ENCODE measurements around the gene DCHS2. TPM values are rescaled to one million over a fixed set of nuclear protein-coding genes. Genes with fewer than 3 reads are reported as not detected.

Gene DCHS2
- total RNA-seq, 4 donors from 2014 or later = 0.27 to 0.84 (median 0.38) TPM

DNA sequence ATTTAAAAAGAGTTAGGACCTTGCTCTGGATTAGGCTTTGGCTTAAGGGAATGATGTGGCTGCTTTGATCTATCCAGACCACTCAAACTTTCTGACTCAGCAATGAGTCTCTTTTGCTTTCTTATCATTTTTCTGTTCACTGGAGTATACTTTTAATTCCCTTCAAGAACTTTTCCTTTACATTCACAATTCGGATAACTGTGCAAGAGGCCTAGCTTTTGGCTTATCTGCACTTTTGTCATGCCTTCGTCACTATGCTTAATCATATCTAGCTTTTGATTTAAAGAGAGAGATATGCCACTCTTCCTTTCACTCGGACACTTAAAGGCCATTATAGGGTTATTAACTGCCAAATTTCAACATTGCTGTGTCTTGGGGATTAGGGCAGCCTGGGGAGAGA is 147.9 kb downstream of the DCHS2 start:
- intact Hi-C loops (cut with DNase I; ENCODE audit: low total_unique reads) = no loop called here
- TF ChIP-seq, protein P1, sequence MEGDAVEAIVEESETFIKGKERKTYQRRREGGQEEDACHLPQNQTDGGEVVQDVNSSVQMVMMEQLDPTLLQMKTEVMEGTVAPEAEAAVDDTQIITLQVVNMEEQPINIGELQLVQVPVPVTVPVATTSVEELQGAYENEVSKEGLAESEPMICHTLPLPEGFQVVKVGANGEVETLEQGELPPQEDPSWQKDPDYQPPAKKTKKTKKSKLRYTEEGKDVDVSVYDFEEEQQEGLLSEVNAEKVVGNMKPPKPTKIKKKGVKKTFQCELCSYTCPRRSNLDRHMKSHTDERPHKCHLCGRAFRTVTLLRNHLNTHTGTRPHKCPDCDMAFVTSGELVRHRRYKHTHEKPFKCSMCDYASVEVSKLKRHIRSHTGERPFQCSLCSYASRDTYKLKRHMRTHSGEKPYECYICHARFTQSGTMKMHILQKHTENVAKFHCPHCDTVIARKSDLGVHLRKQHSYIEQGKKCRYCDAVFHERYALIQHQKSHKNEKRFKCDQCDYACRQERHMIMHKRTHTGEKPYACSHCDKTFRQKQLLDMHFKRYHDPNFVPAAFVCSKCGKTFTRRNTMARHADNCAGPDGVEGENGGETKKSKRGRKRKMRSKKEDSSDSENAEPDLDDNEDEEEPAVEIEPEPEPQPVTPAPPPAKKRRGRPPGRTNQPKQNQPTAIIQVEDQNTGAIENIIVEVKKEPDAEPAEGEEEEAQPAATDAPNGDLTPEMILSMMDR (IDR thresholded peaks at IDR 0.05) = no peak
- TF ChIP-seq POLR2A (IDR thresholded peaks at IDR 0.05) = no peak
- no peak for DNase-seq (ENCODE audit: low spot score in 2 of 2)
- H3K4me3 ChIP-seq (ENCODE audit: low read depth, poor library complexity, severe bottlenecking) = no peak overlapping the region
- 73 to 82% methylated on average over 3 of the region's 3 CpGs for WGBS, 2 donors

DNA sequence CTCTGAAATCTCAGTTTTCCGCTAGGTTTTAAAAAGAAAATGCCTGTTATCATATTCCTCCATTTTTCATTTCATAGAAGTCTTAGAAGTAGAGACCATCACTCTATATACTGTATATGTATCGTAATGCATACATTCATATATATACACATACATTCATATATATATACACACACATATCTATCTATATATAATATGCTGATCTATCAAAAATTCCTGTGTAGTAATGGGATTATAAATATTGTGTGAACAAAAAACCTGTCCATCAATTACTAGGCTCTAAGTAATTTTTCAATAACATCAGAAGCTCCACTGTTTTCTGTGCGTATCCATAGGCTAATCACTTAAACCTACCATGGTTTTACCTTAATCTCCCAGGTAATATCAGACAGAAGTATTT is 150.2 kb downstream of the DCHS2 start:
- H3K4me3 ChIP-seq (ENCODE audit: low read depth, poor library complexity, severe bottlenecking) = no peak overlapping the region
- DNase-seq (ENCODE audit: low spot score in 2 of 2) = no peak
- TF ChIP-seq, protein P1 (IDR thresholded peaks at IDR 0.05) = no peak
- no peak for TF ChIP-seq POLR2A (IDR thresholded peaks at IDR 0.05)
- WGBS, 2 donors = 96 to 98% methylated on average over 3 of the region's 3 CpGs
- intact Hi-C loops (cut with DNase I; ENCODE audit: low total_unique reads) = no loop called here

DNA sequence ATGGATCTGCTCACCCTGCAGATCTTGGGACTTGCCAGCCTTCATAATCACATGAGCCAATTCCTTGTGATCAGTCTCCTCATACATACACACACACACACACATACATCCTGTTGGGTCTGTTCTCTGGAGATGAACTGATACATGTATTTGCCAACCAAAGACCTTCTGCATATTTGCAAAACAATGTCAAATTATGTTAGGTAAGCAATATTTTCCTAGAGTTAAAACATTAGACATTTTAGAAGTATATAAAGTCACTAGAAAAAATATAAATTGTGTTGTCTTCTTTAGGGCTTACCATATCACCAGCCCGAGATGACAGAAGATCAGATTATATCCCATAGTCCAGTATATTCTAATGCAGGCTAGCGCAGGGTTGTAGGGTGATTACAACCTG is 156.0 kb downstream of the DCHS2 start:
- no peak overlapping the region for H3K4me3 ChIP-seq (ENCODE audit: low read depth, poor library complexity, severe bottlenecking)
- intact Hi-C loops (cut with DNase I; ENCODE audit: low total_unique reads) = no loop called here
- no peak for TF ChIP-seq POLR2A (IDR thresholded peaks at IDR 0.05)
- TF ChIP-seq, protein P1 (IDR thresholded peaks at IDR 0.05) = no peak
- WGBS, 2 donors = 94 to 98% methylated on average over 2 of the region's 2 CpGs
- no peak for DNase-seq (ENCODE audit: low spot score in 2 of 2)

DNA sequence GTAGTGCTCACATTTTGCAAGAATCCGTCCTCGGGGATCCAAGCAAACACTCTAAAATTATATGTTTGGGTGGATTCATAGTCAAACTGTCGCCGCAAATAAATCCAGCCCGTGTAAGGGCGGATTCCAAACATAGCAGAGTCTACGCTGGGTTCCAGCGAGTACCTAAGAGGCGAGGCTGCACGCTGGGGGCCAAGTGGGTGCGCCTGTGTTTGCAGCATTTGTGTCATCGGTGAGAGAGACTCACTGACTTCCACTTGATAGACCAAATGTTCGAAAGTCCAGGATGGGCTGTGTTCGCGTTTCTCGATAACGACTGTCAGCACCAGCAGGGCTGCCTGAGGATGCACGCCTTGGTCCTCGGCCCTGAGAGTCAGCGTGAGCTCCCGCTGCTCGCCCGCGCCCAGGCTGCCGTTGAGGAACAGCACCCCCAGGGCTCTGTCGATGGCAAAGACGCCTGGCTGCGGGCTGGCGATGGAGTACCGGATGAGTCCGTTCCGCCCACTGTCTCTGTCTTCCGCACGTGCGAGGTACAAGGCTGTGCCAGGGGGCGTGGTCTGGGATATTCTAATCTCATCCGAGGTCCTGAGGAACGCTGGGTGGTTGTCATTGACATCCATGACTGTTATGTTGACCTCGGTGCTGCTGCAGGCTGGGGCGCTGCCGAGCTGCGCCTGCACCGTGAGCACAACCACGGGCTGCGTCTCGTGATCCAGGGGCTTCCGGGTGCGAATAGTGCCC is 158.7 kb downstream of the DCHS2 start:
- no peak overlapping the region for H3K4me3 ChIP-seq (ENCODE audit: low read depth, poor library complexity, severe bottlenecking)
- 18 to 36% methylated on average over 44 of the region's 48 CpGs for WGBS, 2 donors
- DNase-seq (ENCODE audit: low spot score in 2 of 2) = peak in 1 of 2 donors; percentile 17
- intact Hi-C loops (cut with DNase I; ENCODE audit: low total_unique reads) = no loop called here
- TF ChIP-seq POLR2A (IDR thresholded peaks at IDR 0.05) = no peak
- TF ChIP-seq, protein P1 (IDR thresholded peaks at IDR 0.05) = no peak

DNA sequence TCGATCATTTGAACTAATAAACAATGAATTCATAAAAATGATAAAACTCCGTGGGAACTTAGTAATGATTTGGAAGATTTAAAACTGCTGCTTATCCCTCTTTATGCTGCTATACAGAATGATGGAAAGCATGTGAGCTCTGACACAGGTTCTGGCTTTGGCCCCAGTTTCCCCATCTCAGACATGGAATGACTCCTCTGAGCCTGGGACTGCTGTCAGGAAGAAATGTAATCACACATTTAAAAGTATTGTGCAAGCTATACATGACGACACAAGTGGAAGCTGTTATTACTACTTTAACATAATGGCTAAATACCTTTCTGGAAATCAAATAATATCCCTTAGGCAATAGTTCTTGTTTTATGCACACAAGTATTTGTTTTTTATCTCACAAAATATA is 161.7 kb downstream of the DCHS2 start:
- WGBS, 2 donors = 43 to 45% methylated on average over 3 of the region's 3 CpGs
- DNase-seq (ENCODE audit: low spot score in 2 of 2) = peak; percentile 70 to 90
- TF ChIP-seq, protein P1 (IDR thresholded peaks at IDR 0.05) = no peak
- no peak for TF ChIP-seq POLR2A (IDR thresholded peaks at IDR 0.05)
- intact Hi-C loops (cut with DNase I; ENCODE audit: low total_unique reads) = no loop called here
- no peak overlapping the region for H3K4me3 ChIP-seq (ENCODE audit: low read depth, poor library complexity, severe bottlenecking)
